AG10803 (cell line): ENCODE results near the gene BID.
"Not testable (repeated sequence)": the region's sequence is repeated elsewhere in the genome, so short reads cannot be mapped to it uniquely, and the experiment has no call there.

Source experiments
- DNase-seq: peaks from one replicate; pipeline ENCODE4 v3.0.0; 2010; ENCODE audit warnings: low read depth
- H3K4me3 ChIP-seq: 2 replicates; pipeline ENCODE4 v1.5.1; 2011; ENCODE audit warnings: mild to moderate bottlenecking, low read length, control low read depth
- TF ChIP-seq, protein P1 (sequence below): conservative IDR thresholded peaks from 2 replicates; pipeline ENCODE4 v1.5.1; 2011; ENCODE audit warnings: mild to moderate bottlenecking, low read length, control low read depth, inconsistent platforms

The BID gene

DNA sequence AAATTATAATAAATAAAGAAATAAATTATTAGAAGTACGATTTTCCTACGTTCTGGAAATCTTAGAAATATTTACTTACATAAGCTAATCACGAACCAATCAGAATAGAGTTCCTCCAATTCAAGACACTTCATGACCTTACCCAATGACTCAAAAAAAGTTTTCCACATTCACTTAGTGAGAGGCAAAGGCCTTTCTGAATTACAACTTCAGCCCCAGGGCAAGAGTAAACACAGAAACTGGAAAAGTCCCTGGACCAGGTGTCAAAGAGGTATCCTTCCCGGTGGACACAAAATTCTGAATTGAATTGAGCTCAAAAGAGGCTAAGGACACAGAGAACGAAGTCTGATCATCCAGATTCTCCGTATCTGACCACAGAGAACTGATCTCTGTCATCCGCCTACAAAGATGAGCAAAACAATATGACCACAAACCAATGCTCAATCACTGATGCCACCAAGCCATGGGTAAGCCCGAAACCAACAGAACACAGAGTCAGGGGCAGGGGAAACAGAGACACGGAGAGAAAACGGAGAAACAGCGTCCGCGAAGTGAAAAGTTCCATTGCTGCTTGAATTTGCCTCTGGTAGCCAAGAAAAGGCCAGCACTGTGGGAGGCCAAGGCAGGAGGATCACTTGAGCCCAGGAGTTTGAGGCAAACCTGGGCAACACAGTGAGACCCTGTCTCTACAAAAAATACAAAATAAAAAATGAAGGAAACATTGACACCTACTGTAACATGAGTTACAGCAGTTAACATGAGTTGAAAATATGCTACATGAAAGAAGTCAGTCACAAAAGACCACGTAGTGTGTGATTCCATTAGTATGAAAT, 6.8 kb downstream of the BID start:
- no peak overlapping the region for H3K4me3 ChIP-seq
- TF ChIP-seq, protein P1, sequence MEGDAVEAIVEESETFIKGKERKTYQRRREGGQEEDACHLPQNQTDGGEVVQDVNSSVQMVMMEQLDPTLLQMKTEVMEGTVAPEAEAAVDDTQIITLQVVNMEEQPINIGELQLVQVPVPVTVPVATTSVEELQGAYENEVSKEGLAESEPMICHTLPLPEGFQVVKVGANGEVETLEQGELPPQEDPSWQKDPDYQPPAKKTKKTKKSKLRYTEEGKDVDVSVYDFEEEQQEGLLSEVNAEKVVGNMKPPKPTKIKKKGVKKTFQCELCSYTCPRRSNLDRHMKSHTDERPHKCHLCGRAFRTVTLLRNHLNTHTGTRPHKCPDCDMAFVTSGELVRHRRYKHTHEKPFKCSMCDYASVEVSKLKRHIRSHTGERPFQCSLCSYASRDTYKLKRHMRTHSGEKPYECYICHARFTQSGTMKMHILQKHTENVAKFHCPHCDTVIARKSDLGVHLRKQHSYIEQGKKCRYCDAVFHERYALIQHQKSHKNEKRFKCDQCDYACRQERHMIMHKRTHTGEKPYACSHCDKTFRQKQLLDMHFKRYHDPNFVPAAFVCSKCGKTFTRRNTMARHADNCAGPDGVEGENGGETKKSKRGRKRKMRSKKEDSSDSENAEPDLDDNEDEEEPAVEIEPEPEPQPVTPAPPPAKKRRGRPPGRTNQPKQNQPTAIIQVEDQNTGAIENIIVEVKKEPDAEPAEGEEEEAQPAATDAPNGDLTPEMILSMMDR = no peak
- no peak for DNase-seq

DNA sequence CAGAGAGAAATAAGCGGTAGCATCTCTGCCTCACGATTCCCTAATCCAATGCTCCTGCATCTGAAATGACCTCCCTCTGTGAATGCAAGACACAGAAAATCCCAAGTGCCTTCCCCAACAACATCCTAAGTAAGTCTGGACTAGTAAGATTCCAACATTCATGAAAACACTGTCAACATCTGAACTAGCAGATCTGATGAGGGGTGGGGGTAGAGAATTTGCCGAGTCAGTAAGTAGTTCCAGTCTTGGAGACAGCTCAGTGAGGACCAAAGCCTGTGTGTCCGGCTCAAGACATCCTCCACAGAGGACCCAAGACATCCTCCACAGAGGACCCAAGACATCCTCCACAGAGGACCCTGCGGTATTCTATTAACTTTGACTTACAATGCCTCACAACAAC, 9.4 kb downstream of the BID start:
- H3K4me3 ChIP-seq, DNase-seq: not testable (repeated sequence)

DNA sequence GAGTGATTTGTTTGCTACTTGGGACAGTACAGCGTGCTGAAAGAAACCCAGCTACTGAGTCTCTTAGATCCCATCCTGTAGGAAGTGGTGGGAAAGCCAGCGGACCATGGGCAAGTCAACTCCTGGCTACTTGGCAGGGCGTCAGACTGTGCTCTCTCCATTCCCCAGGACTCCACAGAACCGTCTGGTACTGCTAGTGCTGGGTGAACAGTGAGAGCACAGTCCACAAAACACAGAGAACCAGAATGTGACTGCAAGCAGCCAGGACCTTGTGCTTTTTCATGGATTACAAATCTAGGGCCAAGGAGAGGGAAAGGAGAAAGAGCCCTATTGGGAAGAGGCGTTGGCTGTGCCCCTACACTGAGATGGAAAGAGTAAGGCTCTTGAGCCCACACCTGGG, 10.2 kb downstream of the BID start:
- TF ChIP-seq, protein P1 = no peak
- DNase-seq = no peak
- H3K4me3 ChIP-seq = no peak overlapping the region

DNA sequence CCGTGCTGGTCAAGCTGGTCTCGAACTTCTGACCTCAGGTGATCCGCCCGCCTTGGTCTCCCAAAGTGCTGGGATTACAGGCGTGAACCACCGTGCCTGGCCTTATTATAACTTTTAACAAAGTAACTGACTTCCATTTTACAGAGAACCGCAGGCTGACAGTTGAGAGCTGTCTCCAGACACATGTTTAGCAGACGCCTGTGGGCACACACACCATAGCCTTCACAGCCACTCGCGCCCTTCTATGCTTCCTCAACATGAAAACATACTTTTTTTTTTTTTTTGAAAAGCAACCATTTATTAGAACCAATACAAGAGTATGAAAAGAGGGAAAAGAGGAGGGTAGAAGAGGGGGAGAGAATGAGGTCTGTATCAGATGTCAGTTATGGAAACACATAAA, 10.8 kb downstream of the BID start:
- H3K4me3 ChIP-seq, DNase-seq: not testable (repeated sequence)

DNA sequence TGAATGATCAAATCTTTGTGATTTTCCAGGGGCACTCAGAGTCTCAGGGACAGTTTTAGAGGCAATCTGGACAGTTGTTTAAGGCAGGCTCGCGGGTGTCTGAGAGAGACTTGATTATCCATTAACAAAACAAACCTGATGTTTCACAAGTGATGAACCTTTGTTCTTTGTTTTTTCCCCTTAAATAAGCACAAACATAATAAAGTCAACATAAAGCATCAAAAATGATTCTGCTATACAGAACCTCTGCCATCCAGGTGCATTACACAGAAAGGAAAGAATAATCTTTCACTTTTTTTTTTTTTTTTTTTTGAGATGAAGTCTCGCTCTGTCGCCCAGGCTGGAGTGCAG, 13.2 kb downstream of the BID start:
- TF ChIP-seq, protein P1 = no peak
- DNase-seq = no peak

DNA sequence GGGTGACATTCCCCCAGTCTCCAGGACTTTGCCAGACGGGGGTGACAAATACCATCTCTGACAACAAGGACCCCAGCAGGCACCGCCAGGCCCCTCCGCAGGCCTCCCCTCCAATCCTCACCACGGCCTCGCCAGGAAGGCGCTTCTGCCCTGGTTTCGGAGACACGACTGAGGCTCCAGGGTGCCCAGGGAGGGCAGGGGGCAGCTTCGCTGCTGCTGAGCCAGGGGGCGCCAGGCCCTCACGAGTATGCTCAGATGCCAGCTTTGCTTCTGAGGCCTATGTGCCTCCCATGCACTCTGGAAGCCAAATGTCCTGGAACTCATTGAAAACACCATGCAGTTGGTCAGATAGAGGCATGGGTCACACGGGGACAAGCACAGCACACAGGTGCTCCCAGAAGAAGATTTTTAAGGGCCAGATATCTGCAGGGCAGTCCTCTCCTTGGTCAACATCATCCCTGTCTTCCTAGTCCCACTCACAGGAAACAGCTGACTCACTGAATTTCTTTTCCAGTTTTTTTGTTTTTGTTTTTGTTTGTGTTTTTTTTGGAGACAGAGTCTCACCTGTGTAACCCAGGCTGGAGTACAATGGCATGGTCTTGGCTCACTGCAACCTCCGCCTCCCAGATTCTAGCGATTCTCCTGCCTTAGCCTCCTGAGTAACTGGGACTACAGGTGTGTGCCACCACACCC, 19.9 kb downstream of the BID start:
- TF ChIP-seq, protein P1 = 0 out of 2 replicates have a peak, but pooled peaks have one; percentile 5
- no peak for DNase-seq
- no peak overlapping the region for H3K4me3 ChIP-seq

More for the DNA sequence above, 13.2 kb downstream of the BID start:
- no peak overlapping the region for H3K4me3 ChIP-seq

DNA sequence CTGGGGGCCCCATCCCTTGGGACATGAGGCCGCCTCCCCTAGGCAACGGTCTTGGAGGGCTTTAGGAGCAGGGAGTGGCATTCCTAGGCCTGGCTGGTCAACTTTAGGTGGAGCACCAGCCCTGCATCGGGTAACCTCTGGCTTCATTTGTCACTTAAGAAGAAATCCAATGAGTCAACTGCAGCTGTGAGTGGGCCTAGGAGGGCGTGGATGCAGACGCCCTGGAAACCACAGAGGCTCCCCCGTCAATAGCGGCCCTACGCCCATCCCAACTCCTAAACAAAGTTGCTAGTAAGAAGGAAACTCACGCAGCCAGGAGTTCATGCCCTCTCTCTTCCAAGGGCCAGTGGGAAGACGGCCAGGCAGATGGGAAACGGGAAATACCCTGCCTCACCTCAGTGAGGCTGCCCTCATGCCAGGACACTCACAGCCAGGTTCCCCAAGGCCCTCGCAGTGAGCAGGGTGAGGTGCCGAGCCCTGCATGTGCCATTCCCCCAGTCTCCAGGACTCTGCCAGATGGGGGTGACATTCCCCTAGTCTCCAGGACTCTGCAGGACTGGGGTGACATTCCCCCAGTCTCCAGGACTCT, 20.8 kb downstream of the BID start:
- TF ChIP-seq, protein P1 = no peak
- DNase-seq = no peak
- no peak overlapping the region for H3K4me3 ChIP-seq

DNA sequence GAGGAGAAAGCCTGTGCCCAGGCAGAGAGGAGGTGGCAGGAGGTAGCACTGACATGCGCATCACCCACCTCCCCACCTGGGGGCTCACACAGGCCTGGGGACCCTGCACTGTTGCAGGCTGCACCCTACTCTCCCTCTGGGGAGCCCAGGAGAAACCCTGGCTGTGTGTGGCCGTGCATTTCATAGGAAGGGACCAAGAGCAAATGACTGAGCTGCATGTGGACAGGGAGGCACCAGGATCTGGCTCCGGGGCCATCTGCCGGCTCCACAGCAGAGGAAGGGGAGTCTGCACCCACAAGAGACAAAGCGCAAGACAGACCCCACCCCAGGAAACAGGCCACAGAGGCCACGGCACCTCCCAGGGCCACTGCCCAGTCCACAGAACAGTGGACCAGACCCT, 22.7 kb downstream of the BID start:
- no peak for DNase-seq
- TF ChIP-seq, protein P1 = no peak
- no peak overlapping the region for H3K4me3 ChIP-seq
